Osteoblast (primary cell): ENCODE data around the gene CARMIL1. TPM values are rescaled to one million over a fixed set of nuclear protein-coding genes. Genes with fewer than 3 reads are reported as not detected.

Experiments used
- DNase-seq: peaks from one replicate; pipeline ENCODE4 v3.0.0; 2011; ENCODE audit warnings: low spot score, mixed read lengths; ENCODE audit not compliant: insufficient read length; ENCODE audit errors: missing footprints
- H2AFZ ChIP-seq: 2 replicates; pipeline ENCODE4 v1.6.0; 2011; ENCODE audit warnings: mild to moderate bottlenecking, low read length
- H3K27ac ChIP-seq: 2 replicates; pipeline ENCODE4 v1.5.1; 2011; ENCODE audit warnings: mild to moderate bottlenecking, low read depth, low read length, moderate library complexity
- H3K27me3 ChIP-seq: 2 replicates; pipeline ENCODE4 v1.6.0; 2012; ENCODE audit warnings: mild to moderate bottlenecking, control low read depth, inconsistent platforms, low read length, moderate library complexity; ENCODE audit not compliant: insufficient read depth
- H3K36me3 ChIP-seq: 2 replicates; pipeline ENCODE4 v1.5.1; 2011; ENCODE audit warnings: mild to moderate bottlenecking, low read length, control low read depth, moderate library complexity; ENCODE audit not compliant: insufficient read depth
- H3K4me1 ChIP-seq: 2 replicates; pipeline ENCODE4 v1.5.1; 2011; ENCODE audit warnings: mild to moderate bottlenecking, low read length, control low read depth, moderate library complexity; ENCODE audit not compliant: insufficient read depth
- H3K4me2 ChIP-seq: 2 replicates; pipeline ENCODE4 v1.6.0; 2011; ENCODE audit warnings: mild to moderate bottlenecking, low read length; ENCODE audit not compliant: insufficient read depth
- H3K4me3 ChIP-seq: fragments of 200-600 bp; sonication (generic); 3 replicates; pipeline ENCODE4 v1.5.1; 2012; ENCODE audit warnings: mild to moderate bottlenecking, low read length, inconsistent platforms; ENCODE audit not compliant: insufficient read depth
- H3K79me2 ChIP-seq: 2 replicates; pipeline ENCODE4 v1.6.0; 2012; ENCODE audit warnings: mild to moderate bottlenecking, low read length, control low read depth, inconsistent platforms; ENCODE audit not compliant: insufficient read depth
- H3K9me3 ChIP-seq: 2 replicates; pipeline ENCODE4 v1.5.1; 2011; ENCODE audit warnings: low read depth, low read length, control low read depth
- H4K20me1 ChIP-seq: 2 replicates; pipeline ENCODE4 v1.6.0; 2012; ENCODE audit warnings: mild to moderate bottlenecking, low read length, control low read depth; ENCODE audit not compliant: insufficient read depth
- CTCF ChIP-seq: IDR thresholded peaks from 2 replicates; pipeline ENCODE4 v1.5.1; 2011; ENCODE audit warnings: mild to moderate bottlenecking, low read depth, low read length, moderate library complexity; ENCODE audit errors: extremely low read depth
- total RNA-seq: library from RNA; depleted of rRNA; stranded (reverse); fragments of >200 nt; gene quantifications from 2 replicates; pipeline ENCODE4 v1.2.3, GENCODE V29; 2012

The CARMIL1 gene
- total RNA-seq, 1 donor, result 25.7 TPM

GRCh38 chr6:25287941-25288340 lies 8.8 kb downstream of the CARMIL1 start:
- Histone ChIP-seq H3K27ac (no peak overlapping the region), H3K9me3 (no peaks in the 10 kb centered on the region), H3K27me3 (no peaks in the 10 kb centered on the region), H3K36me3 (no peaks in the 10 kb centered on the region), H2AFZ (no peak overlapping the region), H3K4me2 (no peak overlapping the region), H3K4me3 (no peak overlapping the region), H4K20me1 (no peaks in the 10 kb centered on the region), H3K79me2 (peaks cover 7% of the 10 kb centered on the region), H3K4me1 (no peaks in the 10 kb centered on the region)
- DNase-seq, result no peak
- TF ChIP-seq CTCF, result no peak

GRCh38 chr6:25288518-25288917 lies 9.3 kb downstream of the CARMIL1 start:
- Histone ChIP-seq H4K20me1 (no peaks in the 10 kb centered on the region), H3K27me3 (no peaks in the 10 kb centered on the region), H3K27ac (no peak overlapping the region), H3K36me3 (no peaks in the 10 kb centered on the region), H3K9me3 (no peaks in the 10 kb centered on the region), H3K4me3 (no peak overlapping the region), H3K79me2 (peaks cover 7% of the 10 kb centered on the region), H3K4me1 (no peaks in the 10 kb centered on the region), H3K4me2 (no peak overlapping the region), H2AFZ (no peak overlapping the region)
- DNase-seq, result no peak
- no peak for TF ChIP-seq CTCF

GRCh38 chr6:25290306-25291060 lies 11.3 kb downstream of the CARMIL1 start:
- TF ChIP-seq CTCF, result no peak
- H3K27me3 ChIP-seq, result no peaks in the 10 kb centered on the region
- no peaks in the 10 kb centered on the region for H3K36me3 ChIP-seq
- H3K27ac ChIP-seq, result no peak overlapping the region
- peaks cover 7% of the 10 kb centered on the region for H3K79me2 ChIP-seq
- no peak overlapping the region for H2AFZ ChIP-seq
- no peaks in the 10 kb centered on the region for H3K4me1 ChIP-seq
- H3K9me3 ChIP-seq, result no peaks in the 10 kb centered on the region
- no peak overlapping the region for H3K4me2 ChIP-seq
- no peak overlapping the region for H3K4me3 ChIP-seq
- no peak for DNase-seq
- no peaks in the 10 kb centered on the region for H4K20me1 ChIP-seq

GRCh38 chr6:25292384-25292783 lies 13.2 kb downstream of the CARMIL1 start:
- Histone ChIP-seq H3K4me2 (no peak overlapping the region), H3K79me2 (peaks cover 7% of the 10 kb centered on the region), H3K27ac (no peak overlapping the region), H4K20me1 (no peaks in the 10 kb centered on the region), H3K4me1 (no peaks in the 10 kb centered on the region), H3K9me3 (no peaks in the 10 kb centered on the region), H3K27me3 (no peaks in the 10 kb centered on the region), H3K4me3 (no peak overlapping the region), H2AFZ (no peak overlapping the region), H3K36me3 (no peaks in the 10 kb centered on the region)
- TF ChIP-seq CTCF, result no peak
- no peak for DNase-seq
